GM23338 (cell line): ENCODE results near the gene STARD13. TPM values are rescaled to one million over a fixed set of nuclear protein-coding genes. Genes with fewer than 3 reads are reported as not detected.

ENCODE experiments used
- ATAC-seq: fragments of 200-7000 bp; cut with Tn5 transposase; 3 replicates; pipeline ENCODE4 v1.9.1; 2020
- DNase-seq: peaks from one replicate; pipeline ENCODE4 v3.0.0-alpha.2; 2015; ENCODE audit warnings: low spot score
- H2AFZ ChIP-seq: fragments of 200-600 bp; sonication (generic); 2 replicates; pipeline ENCODE4 v1.8.0; 2016; ENCODE audit warnings: antibody characterized with exemption, mild to moderate bottlenecking, moderate library complexity
- H3F3A ChIP-seq: fragments of 200-600 bp; sonication (generic); replicated peaks from 2 replicates; pipeline ENCODE4 v1.8.0; 2017; ENCODE audit warnings: antibody characterized with exemption, mixed run types, low read depth
- H3K27ac ChIP-seq: fragments of 200-600 bp; sonication (generic); 2 replicates; pipeline ENCODE4 v1.6.1; 2016; ENCODE audit warnings: low read depth
- H3K27me3 ChIP-seq: fragments of 200-600 bp; sonication (generic); 2 replicates; pipeline ENCODE4 v1.8.0; 2016; ENCODE audit warnings: mild to moderate bottlenecking, mixed run types, moderate library complexity; ENCODE audit not compliant: insufficient read depth
- H3K36me3 ChIP-seq: fragments of 200-600 bp; sonication (generic); 2 replicates; pipeline ENCODE4 v1.8.0; 2016; ENCODE audit warnings: mild to moderate bottlenecking; ENCODE audit not compliant: insufficient read depth
- H3K4me1 ChIP-seq: fragments of 200-600 bp; sonication (generic); 2 replicates; pipeline ENCODE4 v1.8.0; 2016; ENCODE audit warnings: mild to moderate bottlenecking, moderate library complexity; ENCODE audit not compliant: insufficient read depth
- H3K4me2 ChIP-seq: fragments of 200-600 bp; sonication (generic); 2 replicates; pipeline ENCODE4 v1.7.1; 2017; ENCODE audit warnings: mixed run types
- H3K4me3 ChIP-seq: fragments of 200-600 bp; sonication (generic); 2 replicates; pipeline ENCODE4 v1.6.1; 2016; ENCODE audit warnings: mixed run types
- H3K79me2 ChIP-seq: fragments of 200-600 bp; sonication (generic); replicated peaks from 2 replicates; pipeline ENCODE4 v1.8.0; 2017; ENCODE audit warnings: mild to moderate bottlenecking; ENCODE audit not compliant: insufficient read depth
- H3K9me2 ChIP-seq: fragments of 200-600 bp; sonication (generic); 2 replicates; pipeline ENCODE4 v1.8.0; 2017; ENCODE audit not compliant: insufficient read depth
- H4K20me1 ChIP-seq: fragments of 200-600 bp; sonication (generic); replicated peaks from 2 replicates; pipeline ENCODE4 v1.8.0; 2017; ENCODE audit warnings: mild to moderate bottlenecking; ENCODE audit not compliant: insufficient read depth
- H3K27ac Mint-ChIP-seq: 2 replicates; pipeline ENCODE4 v1.8.0; 2020; ENCODE audit warnings: inconsistent platforms, mild to moderate bottlenecking, moderate library complexity, mixed read lengths
- H3K27me3 Mint-ChIP-seq: 3 replicates; pipeline ENCODE4 v1.8.0; 2022; ENCODE audit warnings: low read depth, mild to moderate bottlenecking, moderate library complexity, mixed read lengths, inconsistent platforms; ENCODE audit not compliant: insufficient read depth, poor library complexity
- H3K36me3 Mint-ChIP-seq: 3 replicates; pipeline ENCODE4 v1.8.0; 2021; ENCODE audit warnings: low read depth, mild to moderate bottlenecking, inconsistent platforms, moderate library complexity, mixed read lengths
- H3K4me1 Mint-ChIP-seq: 3 replicates; pipeline ENCODE4 v1.8.0; 2020; ENCODE audit warnings: mild to moderate bottlenecking, inconsistent platforms, mixed read lengths
- H3K4me3 Mint-ChIP-seq: 3 replicates; pipeline ENCODE4 v1.8.0; 2021; ENCODE audit warnings: moderate library complexity, mild to moderate bottlenecking, inconsistent platforms, mixed read lengths
- H3K9me3 Mint-ChIP-seq: 3 replicates; pipeline ENCODE4 v1.8.0; 2020; ENCODE audit warnings: moderate library complexity, mild to moderate bottlenecking, inconsistent platforms, mixed read lengths
- CREB1 ChIP-seq: fragments of 250-450 bp; sonication (Bioruptor Pico); IDR thresholded peaks from 2 replicates; pipeline ENCODE4 v1.5.0; 2020; ENCODE audit warnings: low read depth, mild to moderate bottlenecking, moderate library complexity
- CTCF ChIP-seq, 2 experiments: fragments of 200-600 bp in 1 of 2; sonication (generic) in 1 of 2; conservative IDR thresholded peaks; 2 replicates each; pipeline versions ENCODE4 v1.5.1 to v1.6.1; 2016 to 2017; ENCODE audit warnings: antibody characterized with exemption in 2 of 2, low read depth in 2 of 2, mild to moderate bottlenecking in 2 of 2, moderate library complexity in 1 of 2
- EZH2 ChIP-seq: fragments of 200-600 bp; sonication (generic); IDR thresholded peaks from one replicate; pipeline ENCODE4 v1.8.0; 2017; ENCODE audit warnings: antibody characterized with exemption, mild to moderate bottlenecking, low read depth; ENCODE audit not compliant: unreplicated experiment
- NANOG ChIP-seq: IDR thresholded peaks from 2 replicates; pipeline ENCODE4 v1.6.1; 2016; ENCODE audit warnings: antibody characterized with exemption, borderline replicate concordance
- POLR2AphosphoS5 ChIP-seq: IDR thresholded peaks from 2 replicates; pipeline ENCODE4 v1.6.1; 2016; ENCODE audit warnings: antibody characterized with exemption, low read depth
- REST ChIP-seq: IDR thresholded peaks from one replicate; pipeline ENCODE4 v1.6.1; 2018; ENCODE audit warnings: antibody characterized with exemption; ENCODE audit not compliant: unreplicated experiment
- STAT1 ChIP-seq: IDR thresholded peaks from one replicate; pipeline ENCODE4 v1.6.1; 2016; ENCODE audit warnings: antibody characterized with exemption; ENCODE audit not compliant: unreplicated experiment
- ZNF331 ChIP-seq: fragments of 250-450 bp; sonication (Bioruptor Pico); IDR thresholded peaks from 2 replicates; pipeline ENCODE4 v1.5.0; 2020; ENCODE audit warnings: low read depth, mild to moderate bottlenecking, moderate library complexity
- polyA plus RNA-seq: library from polyadenylated mRNA; unstranded; fragments of >200 nt; fragmentation: Nextera tagmentation; extraction: Ambion mirVana; gene quantifications from 2 replicates; pipeline ENCODE4 v1.2.1, GENCODE V29; 2016
- total RNA-seq: library from RNA; depleted of rRNA; stranded (reverse); fragments of >200 nt; shearing (Covaris generic); gene quantifications from 2 replicates; pipeline ENCODE4 v1.2.3, GENCODE V29; 2014
- TF ChIP-seq, protein P1 (sequence below): fragments of 250-450 bp; sonication (Bioruptor Pico); IDR thresholded peaks from 2 replicates; pipeline ENCODE4 v1.5.0; 2020; ENCODE audit warnings: mild to moderate bottlenecking, moderate library complexity

Gene STARD13
- total and polyA plus RNA-seq, 2 experiments from 2014 or later, result 3.2 to 5.2 TPM

DNA sequence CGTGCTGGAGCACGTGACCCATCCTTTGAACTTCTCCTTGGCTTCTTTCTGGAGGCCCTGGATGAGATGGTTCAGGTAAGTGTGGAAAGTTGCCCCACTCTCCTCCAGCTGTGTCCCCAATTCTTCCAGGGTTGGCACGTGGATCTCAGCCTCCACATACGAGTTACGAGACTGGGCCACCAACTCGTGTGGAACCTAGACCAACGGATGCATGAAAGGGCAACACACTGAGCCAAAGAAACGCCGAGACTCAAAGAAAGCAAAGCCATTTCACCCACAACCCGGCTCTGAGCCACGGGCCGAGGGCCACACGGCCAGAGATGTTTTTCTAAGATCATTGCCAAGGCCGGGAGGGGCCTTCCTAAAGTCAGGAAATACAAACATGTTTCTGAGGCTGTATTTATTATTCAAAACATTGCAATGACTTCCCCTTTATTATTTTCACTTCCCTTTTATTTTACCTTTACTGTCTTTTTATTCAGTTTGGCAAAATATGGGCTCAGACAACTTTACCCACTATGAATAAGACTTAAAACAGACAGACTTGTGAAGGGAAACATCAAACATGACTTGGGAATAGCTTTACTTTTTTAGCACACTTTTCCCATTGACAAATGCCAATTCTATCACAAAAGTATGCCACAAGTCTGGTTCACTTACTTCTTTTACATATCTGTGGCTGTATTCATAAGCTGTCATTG lies 174.7 kb downstream of the STARD13 start:
- DNase-seq, result no peak
- H3K4me1 ChIP-seq, result no peaks in the 10 kb centered on the region
- H3K4me1 Mint-ChIP-seq, result no peaks in the 10 kb centered on the region
- no peak for TF ChIP-seq POLR2AphosphoS5
- 0 out of 2 replicates have a peak, but pooled peaks cover 7% of the 10 kb centered on the region for H3K9me2 ChIP-seq
- no peak overlapping the region for H3K4me2 ChIP-seq
- H3K27ac ChIP-seq, result no peak overlapping the region
- H3K27ac Mint-ChIP-seq, result no peak overlapping the region
- H3K27me3 ChIP-seq, result no peaks in the 10 kb centered on the region
- no peak for ATAC-seq
- peaks cover 2% of the 10 kb centered on the region for H3K27me3 Mint-ChIP-seq
- H3K9me3 Mint-ChIP-seq, result no peaks in the 10 kb centered on the region
- peaks cover 2% of the 10 kb centered on the region; the same call in 1 of the 3 replicates for H3K36me3 Mint-ChIP-seq
- H3F3A ChIP-seq, result no peaks in the 10 kb centered on the region
- H3K4me3 Mint-ChIP-seq, result no peak overlapping the region
- H3K4me3 ChIP-seq, result no peak overlapping the region
- no peaks in the 10 kb centered on the region for H4K20me1 ChIP-seq
- H3K79me2 ChIP-seq, result no peaks in the 10 kb centered on the region
- no peaks in the 10 kb centered on the region for H3K36me3 ChIP-seq
- no peak overlapping the region for H2AFZ ChIP-seq

DNA sequence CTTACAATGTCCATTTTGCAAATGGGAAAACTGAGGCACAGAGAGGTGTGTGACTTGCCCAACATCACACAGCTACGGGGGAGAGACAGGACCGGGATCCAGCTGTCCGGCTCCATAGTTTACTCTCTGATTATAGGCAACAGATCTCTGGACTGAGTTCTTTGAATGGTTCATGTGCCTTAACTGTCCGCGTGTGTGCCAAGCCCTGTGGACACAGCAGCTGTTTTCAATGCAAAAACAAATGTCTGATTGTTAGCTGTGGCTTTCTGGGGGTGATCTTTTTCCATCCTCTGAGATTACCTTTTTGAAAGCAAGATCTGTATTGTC lies 175.2 kb downstream of the STARD13 start:
- Histone ChIP-seq H3K4me3 (no peak overlapping the region), H3K4me2 (no peak overlapping the region), H3F3A (no peaks in the 10 kb centered on the region), H3K27me3 (no peaks in the 10 kb centered on the region), H3K9me2 (0 out of 2 replicates have a peak, but pooled peaks cover 7% of the 10 kb centered on the region), H3K4me1 (no peaks in the 10 kb centered on the region), H4K20me1 (no peaks in the 10 kb centered on the region), H3K27ac (no peak overlapping the region), H3K36me3 (no peaks in the 10 kb centered on the region), H3K79me2 (no peaks in the 10 kb centered on the region), H2AFZ (no peak overlapping the region)
- 0 out of 3 replicates have a peak, but pooled peaks cover 2% of the 10 kb centered on the region for H3K36me3 Mint-ChIP-seq
- no peak overlapping the region for H3K27ac Mint-ChIP-seq
- no peaks in the 10 kb centered on the region; the same call in 2 of the 3 replicates for H3K4me1 Mint-ChIP-seq
- H3K4me3 Mint-ChIP-seq, result no peak overlapping the region
- peaks cover 2% of the 10 kb centered on the region for H3K27me3 Mint-ChIP-seq
- no peaks in the 10 kb centered on the region for H3K9me3 Mint-ChIP-seq
- no peak for ATAC-seq
- no peak for DNase-seq
- TF ChIP-seq STAT1, result no peak
- TF ChIP-seq, protein P1, sequence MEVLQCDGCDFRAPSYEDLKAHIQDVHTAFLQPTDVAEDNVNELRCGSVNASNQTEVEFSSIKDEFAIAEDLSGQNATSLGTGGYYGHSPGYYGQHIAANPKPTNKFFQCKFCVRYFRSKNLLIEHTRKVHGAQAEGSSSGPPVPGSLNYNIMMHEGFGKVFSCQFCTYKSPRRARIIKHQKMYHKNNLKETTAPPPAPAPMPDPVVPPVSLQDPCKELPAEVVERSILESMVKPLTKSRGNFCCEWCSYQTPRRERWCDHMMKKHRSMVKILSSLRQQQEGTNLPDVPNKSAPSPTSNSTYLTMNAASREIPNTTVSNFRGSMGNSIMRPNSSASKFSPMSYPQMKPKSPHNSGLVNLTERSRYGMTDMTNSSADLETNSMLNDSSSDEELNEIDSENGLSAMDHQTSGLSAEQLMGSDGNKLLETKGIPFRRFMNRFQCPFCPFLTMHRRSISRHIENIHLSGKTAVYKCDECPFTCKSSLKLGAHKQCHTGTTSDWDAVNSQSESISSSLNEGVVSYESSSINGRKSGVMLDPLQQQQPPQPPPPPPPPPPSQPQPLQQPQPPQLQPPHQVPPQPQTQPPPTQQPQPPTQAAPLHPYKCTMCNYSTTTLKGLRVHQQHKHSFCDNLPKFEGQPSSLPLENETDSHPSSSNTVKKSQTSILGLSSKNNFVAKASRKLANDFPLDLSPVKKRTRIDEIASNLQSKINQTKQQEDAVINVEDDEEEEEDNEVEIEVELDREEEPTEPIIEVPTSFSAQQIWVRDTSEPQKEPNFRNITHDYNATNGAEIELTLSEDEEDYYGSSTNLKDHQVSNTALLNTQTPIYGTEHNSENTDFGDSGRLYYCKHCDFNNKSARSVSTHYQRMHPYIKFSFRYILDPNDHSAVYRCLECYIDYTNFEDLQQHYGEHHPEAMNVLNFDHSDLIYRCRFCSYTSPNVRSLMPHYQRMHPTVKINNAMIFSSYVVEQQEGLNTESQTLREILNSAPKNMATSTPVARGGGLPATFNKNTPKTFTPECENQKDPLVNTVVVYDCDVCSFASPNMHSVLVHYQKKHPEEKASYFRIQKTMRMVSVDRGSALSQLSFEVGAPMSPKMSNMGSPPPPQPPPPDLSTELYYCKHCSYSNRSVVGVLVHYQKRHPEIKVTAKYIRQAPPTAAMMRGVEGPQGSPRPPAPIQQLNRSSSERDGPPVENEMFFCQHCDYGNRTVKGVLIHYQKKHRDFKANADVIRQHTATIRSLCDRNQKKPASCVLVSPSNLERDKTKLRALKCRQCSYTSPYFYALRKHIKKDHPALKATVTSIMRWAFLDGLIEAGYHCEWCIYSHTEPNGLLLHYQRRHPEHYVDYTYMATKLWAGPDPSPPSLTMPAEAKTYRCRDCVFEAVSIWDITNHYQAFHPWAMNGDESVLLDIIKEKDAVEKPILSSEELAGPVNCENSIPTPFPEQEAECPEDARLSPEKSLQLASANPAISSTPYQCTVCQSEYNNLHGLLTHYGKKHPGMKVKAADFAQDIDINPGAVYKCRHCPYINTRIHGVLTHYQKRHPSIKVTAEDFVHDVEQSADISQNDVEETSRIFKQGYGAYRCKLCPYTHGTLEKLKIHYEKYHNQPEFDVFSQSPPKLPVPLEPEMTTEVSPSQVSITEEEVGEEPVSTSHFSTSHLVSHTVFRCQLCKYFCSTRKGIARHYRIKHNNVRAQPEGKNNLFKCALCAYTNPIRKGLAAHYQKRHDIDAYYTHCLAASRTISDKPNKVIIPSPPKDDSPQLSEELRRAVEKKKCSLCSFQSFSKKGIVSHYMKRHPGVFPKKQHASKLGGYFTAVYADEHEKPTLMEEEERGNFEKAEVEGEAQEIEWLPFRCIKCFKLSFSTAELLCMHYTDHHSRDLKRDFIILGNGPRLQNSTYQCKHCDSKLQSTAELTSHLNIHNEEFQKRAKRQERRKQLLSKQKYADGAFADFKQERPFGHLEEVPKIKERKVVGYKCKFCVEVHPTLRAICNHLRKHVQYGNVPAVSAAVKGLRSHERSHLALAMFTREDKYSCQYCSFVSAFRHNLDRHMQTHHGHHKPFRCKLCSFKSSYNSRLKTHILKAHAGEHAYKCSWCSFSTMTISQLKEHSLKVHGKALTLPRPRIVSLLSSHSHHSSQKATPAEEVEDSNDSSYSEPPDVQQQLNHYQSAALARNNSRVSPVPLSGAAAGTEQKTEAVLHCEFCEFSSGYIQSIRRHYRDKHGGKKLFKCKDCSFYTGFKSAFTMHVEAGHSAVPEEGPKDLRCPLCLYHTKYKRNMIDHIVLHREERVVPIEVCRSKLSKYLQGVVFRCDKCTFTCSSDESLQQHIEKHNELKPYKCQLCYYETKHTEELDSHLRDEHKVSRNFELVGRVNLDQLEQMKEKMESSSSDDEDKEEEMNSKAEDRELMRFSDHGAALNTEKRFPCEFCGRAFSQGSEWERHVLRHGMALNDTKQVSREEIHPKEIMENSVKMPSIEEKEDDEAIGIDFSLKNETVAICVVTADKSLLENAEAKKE (CRISPR knock-in tag), result no peak
- no peak for TF ChIP-seq REST
- no peak for TF ChIP-seq CREB1
- no peak for TF ChIP-seq ZNF331 (CRISPR knock-in tag)
- no peak for TF ChIP-seq CTCF (conservative IDR thresholded peaks at IDR 0.05; ENCODE audit: low read depth in 2 of 2)
- TF ChIP-seq POLR2AphosphoS5, result no peak
- TF ChIP-seq EZH2, result no peak
- no peak for TF ChIP-seq NANOG
